GM21390 (cell line): ENCODE measurements around the gene MLLT1.

Source experiments
- ATAC-seq: cut with Tn5 transposase; IDR thresholded peaks from one replicate; pipeline ENCODE4 v1.9.1; 2021; ENCODE audit not compliant: unreplicated experiment

MLLT1 gene

GRCh38 chr19:6172074-6172863, 107.5 kb downstream of the MLLT1 start:
- ATAC-seq: no peak

DNA sequence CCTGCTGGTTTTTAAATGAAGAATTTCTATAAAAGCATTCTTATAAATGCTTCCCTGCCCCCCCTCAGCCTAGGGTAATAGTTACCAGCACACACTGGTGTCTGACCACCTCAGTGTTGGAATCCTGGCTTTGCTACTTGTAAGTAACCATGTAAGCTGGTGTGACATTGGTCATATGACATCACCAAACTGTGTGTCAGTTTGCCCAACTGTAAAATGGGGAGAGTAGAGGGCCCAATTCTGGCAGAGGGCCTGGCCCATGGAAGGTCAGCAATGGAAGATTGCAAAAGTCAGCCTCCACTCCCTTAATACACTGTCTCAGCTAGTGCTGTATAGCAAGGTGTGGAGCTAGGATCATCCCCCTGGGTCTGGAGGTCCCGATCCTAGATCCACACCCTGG, 112.7 kb downstream of the MLLT1 start:
- no peak for ATAC-seq

DNA sequence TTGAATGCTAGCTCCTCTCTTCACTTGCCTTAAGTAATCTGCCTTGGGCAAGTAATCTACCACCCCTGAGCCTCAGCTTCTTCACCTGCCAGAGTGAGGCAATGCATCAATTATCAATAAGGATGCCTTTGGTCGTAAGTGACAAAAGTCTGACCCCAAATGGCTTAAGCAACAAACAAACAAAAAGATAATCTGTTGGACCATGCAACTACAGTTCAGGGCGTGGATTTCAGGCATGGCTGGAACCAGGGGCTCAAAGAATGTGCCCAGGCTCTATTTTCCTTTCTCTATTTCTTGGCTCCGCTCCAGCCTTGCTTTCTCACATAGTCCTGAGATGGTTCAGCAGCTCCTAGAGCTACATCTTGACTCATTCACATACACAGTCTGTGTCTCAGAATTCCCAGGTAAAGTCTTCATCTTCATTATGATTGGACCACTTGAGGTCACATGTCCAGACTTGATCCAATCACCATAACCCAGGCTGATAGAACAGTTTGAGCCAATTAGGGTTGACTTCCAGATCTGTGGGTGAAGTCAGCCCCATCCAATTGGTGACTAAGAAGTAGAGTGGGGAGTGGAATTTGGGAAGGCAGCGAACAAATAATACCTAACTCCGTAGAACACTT, 114.8 kb downstream of the MLLT1 start:
- ATAC-seq: no peak

DNA sequence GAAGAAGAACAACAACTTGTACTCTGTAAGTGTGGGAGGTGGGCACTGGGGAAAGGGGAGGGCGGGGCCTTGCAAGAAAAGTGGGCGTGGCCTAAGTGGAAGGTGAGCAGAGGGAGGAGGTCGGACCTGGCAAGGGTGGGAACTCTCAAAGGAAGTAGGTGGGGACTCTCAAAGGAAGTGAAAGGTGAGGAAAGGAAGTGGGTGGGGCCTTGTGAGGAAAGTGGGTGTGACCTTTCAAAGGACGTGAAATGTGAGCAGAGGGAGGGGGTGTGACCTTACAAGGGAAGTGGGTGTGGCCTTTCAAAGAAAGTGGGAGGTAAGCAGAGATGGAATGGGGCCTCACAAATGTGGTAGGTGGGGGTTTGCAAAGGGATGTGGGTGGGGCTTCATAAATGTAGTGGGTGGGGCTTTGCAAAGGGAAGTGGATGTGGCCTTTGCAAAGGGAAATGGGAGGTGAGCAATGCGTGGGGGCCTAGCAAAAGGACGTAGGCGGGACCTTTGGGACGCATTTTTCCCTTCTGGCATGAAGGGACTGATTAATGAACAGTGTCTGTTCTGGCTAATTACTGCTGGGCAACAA, 118.4 kb downstream of the MLLT1 start:
- no peak for ATAC-seq
